Daoy (cell line): ENCODE measurements around the gene NAP1L1. TPM values are rescaled to one million over a fixed set of nuclear protein-coding genes. Genes with fewer than 3 reads are reported as not detected.
A peak's percentile ranks its signal among the peaks of the same experiment; 100 is the strongest.

Experiments used
- DNase-seq: peaks from one replicate; pipeline ENCODE4 v3.0.0-alpha.2; 2015; ENCODE audit warnings: low read depth
- total RNA-seq: library from RNA; depleted of rRNA; stranded (reverse); fragments of >200 nt; shearing (Covaris generic); gene quantifications from 2 replicates; pipeline ENCODE4 v1.2.3, GENCODE V29; 2014

NAP1L1 gene
- total RNA-seq, 1 experiment from 2014 or later: 324 TPM

GRCh38 chr12:76040461-76040860 lies 44.0 kb downstream of the NAP1L1 start:
- no peak for DNase-seq

DNA sequence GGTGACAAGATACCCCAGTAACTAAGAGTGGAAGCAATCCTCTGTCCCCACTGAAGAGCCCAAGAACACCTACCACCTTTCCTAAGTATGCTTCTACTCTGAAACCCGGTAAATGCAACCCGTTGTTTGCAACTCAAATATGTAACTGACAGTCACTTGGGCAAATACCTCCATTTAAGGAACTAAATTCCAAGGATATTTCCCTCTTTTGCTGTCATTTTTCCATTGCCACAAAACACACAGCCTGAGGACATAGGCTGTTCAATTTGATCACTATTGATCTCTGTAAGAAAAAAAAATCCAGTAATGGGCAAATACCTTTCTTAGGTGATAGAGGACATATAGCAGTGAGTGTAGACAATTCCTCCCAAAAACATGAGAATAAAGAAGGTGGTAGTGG lies 46.3 kb downstream of the NAP1L1 start:
- DNase-seq: no peak

- peak; percentile 74 for DNase-seq
These were observed 47.1 kb downstream of the NAP1L1 start for GRCh38 chr12:76037130-76038103.

- no peak for DNase-seq
These were observed 49.4 kb downstream of the NAP1L1 start for GRCh38 chr12:76035045-76035444.

DNA sequence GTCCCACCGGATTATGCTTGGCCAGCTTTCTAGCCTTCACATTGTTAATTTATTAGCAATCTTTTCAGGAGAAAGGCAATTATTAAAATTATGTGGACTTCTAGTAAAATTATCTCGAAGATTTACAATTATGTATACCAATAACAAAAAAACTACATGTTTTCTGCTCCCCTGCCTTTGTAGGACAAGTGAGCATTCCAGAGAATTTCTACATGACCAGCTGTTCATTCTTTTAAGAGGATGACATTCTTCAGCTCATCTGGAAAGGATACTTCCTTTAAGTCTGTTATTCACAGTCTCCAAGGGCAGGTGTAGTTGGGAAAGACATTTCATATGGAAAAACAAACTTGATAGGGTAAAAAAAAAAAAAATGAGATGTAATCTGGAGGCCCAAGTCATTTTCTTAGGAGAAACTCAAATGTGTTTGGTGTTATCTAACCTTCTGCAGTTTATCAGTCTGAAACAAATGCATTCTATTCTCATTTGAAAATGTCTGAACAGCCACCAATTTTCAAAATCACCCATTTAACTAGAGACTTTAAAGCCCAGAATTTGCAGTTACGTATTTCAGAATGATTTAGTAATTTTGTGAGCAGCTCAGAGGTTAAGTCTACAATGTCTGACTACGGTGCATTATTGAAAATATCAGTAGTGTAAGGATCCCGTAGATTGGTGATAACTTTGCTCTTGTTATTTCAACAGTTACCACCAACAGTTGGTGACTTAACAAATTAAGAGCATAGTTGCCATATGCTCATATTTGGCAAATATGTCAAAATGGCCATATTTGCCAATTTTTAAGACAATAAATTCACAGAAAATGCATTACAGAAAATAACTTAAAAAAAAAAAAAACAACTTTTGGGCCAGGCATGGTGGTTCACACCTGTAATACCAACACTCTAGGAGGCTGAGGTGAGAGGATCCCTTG lies 51.1 kb downstream of the NAP1L1 start:
- no peak for DNase-seq

DNA sequence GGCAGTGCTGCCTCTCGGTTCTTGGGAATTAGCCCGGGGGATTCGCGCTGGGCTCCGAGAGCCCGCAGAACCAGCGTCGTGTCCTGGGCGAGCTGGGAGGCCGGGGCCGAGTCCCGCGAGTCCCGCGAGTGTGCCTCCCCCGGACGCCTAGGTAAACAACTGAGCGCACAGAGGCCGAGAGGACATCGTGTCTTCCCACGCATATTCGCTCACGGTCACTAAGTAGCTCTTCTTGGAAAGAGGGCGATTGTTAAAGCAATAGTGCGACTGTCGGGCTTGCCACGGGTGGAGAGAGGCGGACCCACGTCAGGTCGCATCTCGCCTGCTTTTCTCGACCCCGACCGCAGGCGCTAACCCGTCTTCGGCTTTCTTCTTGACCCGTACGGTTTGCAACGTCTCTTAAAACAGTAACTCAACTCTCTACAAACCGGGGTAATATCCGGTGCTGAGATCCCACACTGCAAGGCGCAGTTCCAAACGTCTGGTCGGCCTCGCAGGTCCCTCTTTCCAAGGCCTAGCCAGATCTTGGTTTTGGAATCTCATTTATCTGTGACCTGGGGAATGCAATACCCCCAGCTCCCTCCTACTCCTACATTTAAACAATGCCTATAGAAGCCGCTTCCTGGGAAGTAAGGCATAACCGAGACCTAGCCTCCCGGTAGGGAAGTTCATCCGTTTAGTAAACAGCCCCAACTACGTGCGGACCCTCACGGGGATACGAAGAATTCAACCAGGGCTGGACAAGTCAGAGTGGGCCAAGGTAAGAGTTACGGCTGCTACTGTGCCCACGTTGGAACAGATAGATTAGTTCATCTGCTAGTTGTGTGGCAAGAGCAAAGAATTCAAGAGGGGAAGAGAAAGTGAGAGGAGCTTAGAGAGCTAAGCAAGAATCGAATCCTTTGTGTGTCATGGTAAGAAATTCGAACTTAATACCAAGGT lies 52.2 kb downstream of the NAP1L1 start:
- peak; percentile 75 for DNase-seq

GRCh38 chr12:76031414-76032042 lies 53.0 kb downstream of the NAP1L1 start, which contains the start of gene PHLDA1:
Gene PHLDA1 (minus strand): TSS chr12:76031776.
- DNase-seq: peak; percentile 99

DNA sequence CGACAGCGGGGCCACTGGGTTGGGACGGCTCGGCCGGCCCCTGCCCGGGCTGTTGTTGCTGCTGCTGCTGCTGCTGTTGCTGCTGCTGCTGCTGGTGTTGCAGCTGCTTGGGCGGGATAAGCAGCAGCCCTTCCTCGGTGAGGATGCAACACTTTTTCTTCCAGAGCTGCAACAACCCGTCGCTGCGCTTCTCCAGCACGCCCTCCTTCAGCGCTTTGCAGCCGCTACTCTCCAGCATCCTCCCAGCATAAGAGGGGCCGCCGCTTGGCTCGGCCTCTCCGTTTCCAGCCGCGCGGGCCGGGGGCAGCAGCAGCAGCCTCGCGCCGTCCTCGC lies 53.4 kb downstream of the NAP1L1 start:
- no peak for DNase-seq

- DNase-seq: peak; percentile 59
These were observed 54.0 kb downstream of the NAP1L1 start for GRCh38 chr12:76030341-76031080.

DNA sequence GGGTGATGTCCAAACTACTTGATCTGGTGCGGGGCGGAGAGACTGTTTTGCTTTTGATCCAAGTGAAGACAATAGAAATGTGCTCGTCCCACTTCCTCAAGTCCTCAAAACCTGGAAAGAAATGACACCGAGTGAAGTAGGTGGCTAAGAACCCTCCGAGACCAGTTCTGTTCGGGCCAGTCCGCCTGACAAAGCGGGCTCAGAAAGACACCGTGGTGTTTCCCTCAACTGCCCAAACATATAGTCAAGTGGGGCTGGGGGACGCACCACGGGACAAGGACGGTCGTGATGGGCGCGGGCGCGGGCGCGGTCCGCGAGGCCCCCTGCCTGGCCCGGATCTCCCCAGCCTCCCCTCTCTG lies 54.5 kb downstream of the NAP1L1 start:
- peak; percentile 55 for DNase-seq

DNA sequence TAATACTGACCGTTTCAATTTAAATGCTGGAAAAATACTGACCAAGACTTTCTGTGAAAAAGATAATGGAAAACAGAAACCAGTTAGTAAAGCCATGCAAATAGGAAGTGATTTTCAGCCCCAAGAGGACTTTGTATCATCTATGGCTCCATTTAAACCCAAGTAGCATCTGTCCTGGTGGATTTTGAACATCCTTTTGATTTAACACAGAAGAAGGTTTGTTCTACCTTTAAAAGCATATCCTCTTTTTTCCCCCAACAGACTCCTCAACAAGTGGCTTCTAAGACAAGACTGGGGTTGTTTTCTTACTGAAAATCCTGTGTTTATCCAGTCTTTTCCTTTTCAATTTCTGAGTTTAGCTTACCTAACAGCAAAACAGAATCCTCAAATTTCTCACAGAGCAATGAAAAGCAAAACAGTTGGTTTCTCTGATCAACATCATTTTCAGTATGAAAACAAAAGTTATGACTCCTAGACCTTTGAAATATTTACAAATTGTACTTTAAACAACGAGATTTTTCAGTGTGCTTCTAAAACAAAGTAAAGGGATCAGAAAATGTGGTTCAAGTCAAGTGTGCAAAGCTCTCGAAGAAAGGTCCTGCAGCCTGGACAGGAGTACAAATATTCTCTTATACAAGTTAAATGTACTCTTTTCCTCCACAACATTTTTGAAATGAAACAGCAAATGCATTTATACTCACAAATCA lies 55.8 kb downstream of the NAP1L1 start:
- DNase-seq: no peak

- peak; percentile 18 for DNase-seq
These were observed 57.8 kb downstream of the NAP1L1 start for GRCh38 chr12:76026643-76027063.

DNA sequence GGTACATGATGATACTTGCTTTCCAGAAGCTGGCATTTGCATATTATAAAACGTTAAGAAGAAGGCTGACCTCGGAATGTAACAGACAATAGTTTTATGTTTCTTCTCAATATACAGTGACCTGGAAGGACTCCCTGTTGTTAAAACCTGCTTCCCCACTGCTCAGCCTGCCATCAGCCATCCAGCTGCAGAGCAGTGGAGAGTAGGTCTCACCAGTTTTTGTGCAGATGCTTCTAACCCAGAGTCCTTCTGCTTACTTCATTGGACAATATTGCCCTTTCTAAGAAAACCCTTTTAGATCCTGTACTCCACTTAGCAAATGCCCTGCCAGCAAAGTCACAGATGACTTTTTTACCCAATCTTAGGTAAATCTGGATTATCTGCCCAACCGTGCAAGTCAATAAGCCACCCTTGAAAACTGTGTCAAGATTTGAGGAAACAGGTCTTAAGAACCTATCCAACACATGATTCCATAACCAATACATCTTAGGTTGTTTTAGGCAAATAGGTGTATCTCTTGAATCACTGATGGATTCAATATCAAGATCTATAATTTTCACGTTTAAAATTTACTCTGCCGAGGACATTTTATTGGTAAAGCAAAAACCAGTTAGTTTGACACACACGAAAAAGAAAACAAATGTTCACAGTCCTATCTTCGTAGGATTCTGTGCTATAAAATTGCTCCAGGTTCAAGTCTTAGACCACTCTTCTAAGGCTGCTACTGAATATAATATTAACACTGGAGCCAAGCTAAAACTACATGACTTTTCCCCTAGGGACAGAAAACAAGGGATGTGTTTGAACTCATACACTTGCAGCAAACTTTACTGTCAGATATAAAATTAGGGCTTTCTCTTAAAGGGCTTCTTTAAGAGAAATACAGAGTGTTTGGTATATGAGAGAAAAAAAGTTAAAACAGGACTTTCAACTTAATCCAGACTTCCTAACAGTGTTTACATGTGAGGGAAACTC lies 58.6 kb downstream of the NAP1L1 start:
- peak; percentile 51 for DNase-seq

DNA sequence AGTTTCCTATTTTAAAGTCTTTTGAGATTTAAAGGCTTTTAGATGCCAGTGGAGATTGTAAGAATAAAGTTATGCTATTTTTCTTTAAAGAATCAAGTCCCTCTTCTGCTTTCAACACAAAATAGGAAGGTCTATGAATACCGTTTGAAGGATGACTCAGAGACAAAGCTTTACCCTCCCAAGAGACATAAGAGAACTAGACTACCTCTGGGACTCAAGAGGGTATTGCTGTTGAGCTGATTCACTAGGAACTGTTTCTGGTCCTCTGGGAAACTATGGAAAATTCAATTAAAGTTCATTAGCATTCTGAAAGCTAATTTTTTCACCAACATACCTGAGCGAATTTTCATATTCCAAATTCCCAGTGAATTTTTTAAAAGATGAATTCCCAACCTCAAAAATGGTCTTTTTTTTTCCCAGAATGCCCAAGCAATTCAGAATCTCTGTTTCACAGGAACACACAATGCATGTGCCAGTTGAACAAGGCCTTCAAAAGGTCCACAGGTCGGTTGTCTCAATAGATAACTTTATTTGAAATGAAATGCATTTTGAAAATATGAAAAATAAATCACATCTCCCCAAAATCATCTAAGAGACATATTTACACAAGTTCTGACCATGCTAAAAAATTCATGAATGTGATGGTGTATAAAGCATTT lies 59.4 kb downstream of the NAP1L1 start:
- DNase-seq: peak; percentile 69

GRCh38 chr12:76024102-76024781 lies 60.2 kb downstream of the NAP1L1 start:
- peak; percentile 18 for DNase-seq

- no peak for DNase-seq
These were observed 61.3 kb downstream of the NAP1L1 start for GRCh38 chr12:76023069-76023690.

- DNase-seq: no peak
These were observed 62.0 kb downstream of the NAP1L1 start for GRCh38 chr12:76022506-76022905.
